GM21423 (cell line): ENCODE measurements around the gene ARFGAP3.

Source experiments
- ATAC-seq: cut with Tn5 transposase; IDR thresholded peaks from one replicate; pipeline ENCODE4 v1.9.1; 2021; ENCODE audit warnings: mild to moderate bottlenecking, moderate library complexity; ENCODE audit not compliant: unreplicated experiment

The ARFGAP3 gene

DNA sequence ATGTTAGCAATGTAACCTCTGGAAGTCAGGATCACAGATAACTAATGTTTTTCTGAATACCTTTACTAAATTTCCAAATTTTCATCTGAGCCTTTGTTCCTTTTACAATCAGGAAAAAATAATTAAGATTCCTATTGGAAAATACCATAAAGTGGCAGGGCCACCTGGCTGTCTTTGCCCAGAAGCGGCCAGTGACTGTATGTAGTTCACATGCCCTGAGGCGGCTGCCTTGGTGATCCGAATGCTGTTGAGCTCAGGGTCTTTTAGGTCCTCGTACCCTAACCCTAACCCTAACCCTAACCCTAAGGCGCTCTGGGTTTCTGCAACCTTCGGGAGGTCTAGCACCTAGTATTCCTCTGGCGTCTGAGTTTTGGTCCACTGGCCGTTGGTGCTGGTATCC is 8.5 kb upstream of the ARFGAP3 start:
- ATAC-seq, result no peak

DNA sequence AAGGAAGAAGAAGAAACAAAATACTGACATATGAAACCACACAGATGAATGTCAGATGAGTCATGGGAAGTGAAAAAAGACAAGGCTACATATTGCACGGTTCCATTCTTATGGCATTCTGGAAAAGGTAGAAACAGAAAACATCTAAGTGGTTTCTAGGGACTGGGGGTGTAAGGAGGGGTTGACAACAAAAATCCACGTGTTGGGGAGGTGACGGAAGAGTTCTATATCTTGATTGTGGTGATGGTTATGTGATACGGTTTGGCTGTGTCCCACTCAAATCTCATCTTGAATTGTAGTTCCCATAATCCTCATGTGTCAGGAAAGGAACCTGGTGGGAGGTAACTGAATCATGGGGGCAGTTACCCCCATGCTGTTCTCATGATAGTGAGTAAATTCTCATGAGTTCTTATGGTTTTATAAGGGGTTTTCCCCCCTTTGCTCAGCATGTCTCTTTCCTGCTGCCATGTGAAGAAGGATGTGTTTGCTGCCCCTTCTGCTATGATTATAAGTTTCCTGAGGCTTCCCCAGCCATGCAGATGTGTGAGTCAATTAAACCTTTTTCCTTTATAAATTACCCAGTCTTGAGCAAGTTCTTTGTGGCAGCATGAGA is 6.4 kb upstream of the ARFGAP3 start:
- ATAC-seq, result no peak

DNA sequence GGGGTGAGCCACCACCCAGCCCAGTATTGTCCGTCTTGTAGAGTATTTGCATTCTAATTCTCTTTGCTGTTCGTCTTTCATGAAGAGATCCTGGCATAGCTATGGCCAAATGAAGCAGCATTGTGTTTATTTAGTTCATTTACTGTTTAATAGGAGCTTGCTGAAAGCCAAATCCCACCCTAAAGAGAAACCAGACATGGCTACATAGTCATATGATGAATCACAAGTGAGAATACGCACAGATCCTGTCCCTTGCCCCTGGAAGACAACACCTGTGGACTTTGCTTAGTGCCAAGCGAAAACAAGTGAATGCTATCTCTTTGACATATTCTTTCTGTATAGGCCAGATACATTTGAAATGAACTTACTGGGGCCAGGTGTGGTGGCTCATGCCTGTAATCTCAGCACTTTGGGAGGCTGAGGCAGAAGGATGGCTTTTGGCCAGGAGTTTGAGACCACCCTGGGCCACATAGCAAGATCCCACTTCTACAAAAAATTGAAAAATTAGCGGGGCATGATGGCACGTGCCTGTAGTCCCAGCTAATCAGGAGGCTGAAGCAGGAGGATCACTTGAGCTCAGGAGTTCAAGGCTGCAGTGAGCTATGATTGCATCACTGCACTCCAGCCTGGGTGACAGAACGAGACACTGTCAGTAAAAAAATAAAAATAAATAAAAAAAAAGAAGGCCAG is 5.1 kb upstream of the ARFGAP3 start:
- no peak for ATAC-seq

DNA sequence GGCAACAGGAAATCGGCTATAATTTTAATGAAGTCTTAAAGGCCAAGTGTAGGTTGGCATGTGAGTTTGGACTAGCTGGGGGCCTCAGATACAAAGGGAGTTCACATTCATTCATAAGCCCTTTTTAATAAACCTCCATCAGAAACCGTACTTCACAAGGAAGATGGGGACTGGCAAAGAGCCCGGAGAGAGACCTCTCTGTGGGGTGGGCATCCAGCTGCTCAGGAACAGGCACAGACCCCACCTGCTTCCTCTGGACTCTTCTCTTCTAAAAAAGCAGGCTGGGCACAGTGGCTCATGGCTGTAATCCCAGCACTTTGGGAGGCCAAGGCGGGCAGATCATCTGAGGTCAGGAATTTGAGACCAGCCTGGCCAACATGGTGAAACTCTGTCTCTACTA is 3.9 kb upstream of the ARFGAP3 start:
- ATAC-seq, result no peak

DNA sequence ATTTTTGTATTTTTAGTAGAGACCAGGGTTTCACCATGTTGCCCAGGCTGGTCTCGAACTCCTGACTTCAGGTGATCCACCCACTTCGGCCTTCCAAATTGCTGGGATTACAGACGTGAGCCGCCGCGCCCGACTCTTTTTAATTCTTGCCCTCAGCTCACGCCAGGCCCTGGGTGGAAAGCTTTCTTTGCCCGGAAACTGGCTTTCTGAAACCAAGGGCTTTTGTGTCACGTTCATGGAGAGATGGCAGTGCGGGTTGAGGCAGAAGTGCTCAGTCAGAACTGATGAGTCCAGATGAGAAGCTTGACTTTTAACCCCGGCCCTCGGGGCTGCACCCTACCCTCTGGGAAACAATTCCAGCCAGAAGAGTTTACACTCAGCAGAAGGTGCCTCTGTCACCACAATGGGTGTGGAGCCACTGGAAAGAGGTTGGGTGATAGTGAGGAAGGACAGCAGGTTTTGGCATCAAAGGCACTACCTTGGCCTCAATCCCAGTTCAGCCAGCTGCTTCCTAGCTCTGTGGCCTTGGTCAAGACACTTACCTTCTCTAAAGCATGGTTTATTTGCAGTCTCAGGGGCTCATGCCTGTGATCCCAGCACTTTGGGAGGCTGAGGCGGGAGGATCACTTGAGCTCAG is 890 bp upstream of the ARFGAP3 start:
- no peak for ATAC-seq

DNA sequence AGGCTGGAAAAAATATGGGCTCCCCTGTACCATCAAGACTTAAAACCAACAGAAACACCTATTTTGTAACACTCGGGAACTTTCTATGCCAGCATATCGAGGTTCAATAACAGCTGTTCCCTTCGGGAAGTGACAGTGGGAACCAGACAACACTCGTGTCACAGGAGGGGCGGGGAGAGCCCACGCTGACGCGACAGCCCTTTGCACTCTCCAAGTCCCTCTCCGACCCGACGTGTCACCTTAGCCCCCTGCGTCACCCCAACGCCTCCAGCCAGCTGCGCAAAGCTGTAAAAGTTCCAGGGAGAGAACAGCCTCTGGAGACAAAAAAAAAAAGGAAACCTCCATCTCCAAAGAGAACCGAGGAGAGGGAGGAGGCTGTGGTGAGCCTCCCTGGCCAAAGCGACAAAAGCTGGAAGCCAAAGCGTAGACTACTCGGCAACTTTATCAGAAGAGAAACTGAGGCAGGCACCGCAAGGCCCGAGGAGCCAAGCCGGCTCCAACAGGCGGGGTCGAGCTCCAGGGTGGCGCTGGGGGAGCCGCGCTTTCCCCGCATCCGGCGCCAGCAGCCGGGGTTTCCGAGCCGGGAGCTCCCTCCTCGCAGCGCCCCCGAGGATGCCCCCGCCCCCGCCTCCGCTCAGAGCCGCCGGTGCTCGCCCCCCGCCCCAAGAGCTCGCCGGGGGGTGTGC is 751 bp downstream of the ARFGAP3 start:
- peak; percentile 18 for ATAC-seq

DNA sequence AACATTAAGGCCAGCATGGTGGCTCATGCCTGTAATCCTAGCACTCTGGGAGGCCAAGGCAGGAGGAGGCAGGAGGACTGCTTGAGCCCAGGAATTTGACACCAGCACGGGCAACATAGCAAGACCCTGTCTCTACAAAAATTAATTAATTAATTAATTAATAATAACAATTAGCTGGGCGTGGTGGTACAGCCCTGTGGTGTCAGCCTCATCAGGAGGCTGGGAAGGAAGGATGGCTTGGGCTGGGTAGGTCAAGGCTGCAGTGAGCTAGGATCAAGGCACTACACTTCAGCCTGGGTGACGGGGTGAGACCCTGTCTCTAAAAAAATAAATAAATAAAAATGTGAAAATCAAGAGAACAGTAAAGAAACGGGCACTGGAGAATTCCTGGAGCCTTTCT is 1.4 kb downstream of the ARFGAP3 start:
- no peak for ATAC-seq

DNA sequence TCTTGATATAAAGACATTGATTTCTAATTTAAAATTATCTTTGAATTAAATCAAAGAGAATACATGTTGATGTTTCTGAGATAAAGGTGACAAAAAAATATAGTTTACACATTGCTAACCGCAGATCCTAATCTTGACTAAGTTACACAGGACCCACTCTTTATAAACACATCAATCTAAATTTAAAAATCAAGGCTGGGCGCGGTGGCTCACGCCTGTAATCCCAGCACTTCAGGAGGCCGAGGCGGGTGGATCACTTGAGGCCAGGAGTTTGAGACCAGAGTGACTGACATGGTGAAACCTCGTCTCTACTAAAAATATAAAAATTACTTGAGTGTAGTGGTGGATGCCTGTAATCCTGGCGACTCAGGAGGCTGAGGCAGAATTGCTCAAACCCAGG is 1.9 kb downstream of the ARFGAP3 start:
- no peak for ATAC-seq

DNA sequence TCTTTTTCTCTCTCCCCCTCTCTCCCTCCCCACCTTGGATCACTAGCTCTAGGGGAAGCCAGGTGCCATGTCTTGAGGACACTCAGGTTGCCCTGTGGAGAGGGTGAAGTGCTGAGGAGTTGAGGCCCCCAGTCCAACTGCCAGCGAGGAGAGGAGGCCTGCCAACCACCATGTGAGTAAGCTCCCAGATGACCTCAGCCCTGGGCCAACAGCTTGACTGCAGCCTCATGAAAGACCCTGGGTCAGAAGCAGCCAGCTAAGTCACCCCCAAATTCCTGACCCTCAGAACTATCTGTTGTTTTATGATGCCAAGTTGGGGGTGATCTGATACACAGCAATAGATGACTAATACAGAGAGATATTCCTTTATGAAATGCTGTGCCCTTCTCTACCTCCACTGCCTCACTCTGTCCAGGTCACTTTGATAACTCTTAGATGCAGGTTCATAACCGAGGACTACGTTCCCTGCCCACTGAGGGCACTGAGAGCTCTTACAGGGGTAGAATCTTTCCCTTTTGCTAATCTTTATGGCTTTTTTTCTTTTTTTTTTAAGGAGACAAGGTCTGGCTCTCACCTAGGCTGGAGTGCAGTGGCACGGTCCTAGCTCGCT is 8.0 kb downstream of the ARFGAP3 start:
- no peak for ATAC-seq

DNA sequence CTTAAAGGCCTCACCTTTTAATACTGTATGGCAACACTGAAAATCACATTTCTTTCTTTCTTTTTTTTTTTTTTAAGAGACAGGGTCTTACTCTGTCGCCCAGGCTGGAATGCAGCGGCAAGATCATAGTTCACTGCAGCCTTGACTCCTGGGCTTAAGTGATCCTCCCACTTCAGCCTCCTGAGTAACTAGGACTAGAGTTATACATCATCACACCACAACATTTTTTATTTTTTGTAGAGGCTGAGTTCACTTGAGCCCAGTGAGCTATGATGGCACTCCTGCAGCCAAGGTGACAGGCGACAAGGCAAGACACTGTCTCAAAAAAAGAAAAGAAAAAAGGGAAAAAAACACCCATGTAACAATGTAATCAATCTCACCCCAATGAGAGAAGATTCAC is 10.0 kb downstream of the ARFGAP3 start:
- no peak for ATAC-seq

DNA sequence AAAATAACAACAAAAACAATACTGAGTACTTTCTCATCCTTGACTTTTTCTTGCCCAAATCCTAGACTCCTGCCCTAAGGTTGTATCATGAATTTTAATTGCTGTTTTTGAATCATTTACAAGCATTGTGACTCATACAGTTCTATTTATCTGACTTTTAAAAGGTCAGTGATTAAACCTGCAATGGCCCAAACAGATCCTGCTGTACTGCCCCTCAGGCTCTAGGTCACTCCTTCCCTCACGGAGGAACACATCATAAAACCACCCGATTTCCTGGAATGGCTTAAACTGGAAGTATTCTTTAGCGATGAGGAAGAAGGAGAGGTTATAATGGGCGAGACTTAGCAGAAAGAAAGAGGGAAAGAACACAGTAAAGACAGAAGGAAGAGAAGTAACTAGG is 12.3 kb downstream of the ARFGAP3 start:
- ATAC-seq, result no peak

DNA sequence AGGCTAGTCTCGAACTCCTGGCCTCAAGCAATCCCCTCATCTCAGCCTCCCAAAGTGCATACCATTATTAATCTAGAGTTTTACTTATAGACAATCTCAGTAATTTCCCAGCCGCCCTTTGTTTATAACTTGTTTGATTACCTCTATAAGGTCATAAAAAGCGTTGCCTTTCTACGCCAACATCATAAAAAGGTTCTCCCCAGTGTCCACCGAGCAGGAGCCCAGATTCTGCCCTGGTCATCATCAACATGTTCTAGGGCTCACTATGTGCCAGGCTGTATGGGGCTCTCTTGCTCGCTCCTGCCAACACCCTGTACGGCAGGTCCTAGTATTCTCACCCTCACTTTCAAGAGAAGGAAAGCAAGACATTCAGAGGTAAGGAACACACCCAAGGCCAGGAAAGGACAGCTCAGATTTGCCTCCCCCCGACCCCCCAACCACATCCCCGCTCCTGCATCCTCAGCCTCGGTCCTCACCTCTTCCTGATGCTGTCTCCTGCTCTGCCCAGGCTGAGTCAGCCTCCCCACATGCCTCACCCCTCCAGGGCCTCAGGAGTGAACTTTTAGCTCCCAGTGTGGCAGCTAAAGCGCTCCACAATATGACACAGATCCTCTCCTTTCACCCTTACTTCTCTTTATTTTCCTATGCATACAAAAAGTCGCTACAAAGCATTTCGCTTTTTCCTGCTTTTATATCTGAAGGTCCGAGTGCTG is 14.3 kb downstream of the ARFGAP3 start:
- no peak for ATAC-seq

DNA sequence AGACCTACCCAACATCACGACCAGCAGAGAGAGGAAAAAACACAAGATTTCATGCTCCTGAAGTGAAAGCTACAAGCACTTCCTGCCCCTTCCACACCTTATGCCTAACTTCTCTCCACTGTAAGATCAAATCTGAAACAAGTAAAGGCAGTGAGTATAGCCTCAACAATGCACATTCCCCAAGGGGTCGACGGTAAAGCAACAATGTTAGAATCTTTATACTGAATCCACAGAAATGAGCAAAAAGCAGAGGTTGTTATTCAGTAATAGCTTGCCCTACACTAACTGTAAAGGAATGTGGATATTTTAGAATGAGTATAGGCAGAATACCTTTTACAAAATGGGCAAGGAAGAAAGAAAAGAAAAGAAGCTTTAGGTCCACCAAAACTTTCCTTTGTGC is 15.6 kb downstream of the ARFGAP3 start:
- no peak for ATAC-seq

DNA sequence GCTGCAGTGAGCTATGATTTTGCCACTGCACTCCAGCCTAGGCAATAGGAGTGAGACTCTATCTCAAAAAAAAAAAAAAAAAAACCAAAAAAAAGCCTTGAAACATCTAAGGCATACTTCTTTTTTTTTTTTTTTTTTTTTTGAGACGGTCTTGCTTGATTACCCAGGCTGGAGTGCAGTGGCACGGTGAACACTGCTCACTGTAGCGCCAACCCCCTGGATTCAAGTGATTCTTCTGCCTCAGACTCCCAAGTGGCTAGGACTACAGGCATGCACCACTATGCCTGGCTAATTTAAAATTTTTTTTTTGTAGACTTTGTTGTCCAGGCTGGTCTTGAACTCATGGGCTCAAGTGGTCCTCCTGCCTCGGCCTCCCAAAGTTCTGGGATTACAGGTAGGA is 19.5 kb downstream of the ARFGAP3 start:
- ATAC-seq, result no peak

DNA sequence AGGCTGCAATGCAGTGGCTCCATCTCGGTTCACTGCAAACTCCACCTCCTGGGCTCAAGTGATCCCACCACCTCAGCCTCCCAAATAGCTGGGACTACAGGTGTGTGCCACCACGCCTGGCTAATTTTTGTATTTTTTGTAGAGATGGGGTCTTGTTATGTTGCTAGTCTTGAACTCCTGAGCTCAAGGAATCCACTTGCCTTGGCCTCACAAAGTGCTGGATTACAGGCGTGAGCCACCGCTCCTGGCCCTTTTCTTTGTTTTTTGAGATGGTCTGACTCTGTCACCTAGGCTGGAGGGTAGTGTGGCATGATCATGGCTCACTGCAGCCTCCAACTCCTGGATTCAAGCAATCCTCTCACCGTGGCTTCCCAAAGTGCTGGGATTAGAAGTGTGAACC is 21.0 kb downstream of the ARFGAP3 start:
- ATAC-seq, result no peak

DNA sequence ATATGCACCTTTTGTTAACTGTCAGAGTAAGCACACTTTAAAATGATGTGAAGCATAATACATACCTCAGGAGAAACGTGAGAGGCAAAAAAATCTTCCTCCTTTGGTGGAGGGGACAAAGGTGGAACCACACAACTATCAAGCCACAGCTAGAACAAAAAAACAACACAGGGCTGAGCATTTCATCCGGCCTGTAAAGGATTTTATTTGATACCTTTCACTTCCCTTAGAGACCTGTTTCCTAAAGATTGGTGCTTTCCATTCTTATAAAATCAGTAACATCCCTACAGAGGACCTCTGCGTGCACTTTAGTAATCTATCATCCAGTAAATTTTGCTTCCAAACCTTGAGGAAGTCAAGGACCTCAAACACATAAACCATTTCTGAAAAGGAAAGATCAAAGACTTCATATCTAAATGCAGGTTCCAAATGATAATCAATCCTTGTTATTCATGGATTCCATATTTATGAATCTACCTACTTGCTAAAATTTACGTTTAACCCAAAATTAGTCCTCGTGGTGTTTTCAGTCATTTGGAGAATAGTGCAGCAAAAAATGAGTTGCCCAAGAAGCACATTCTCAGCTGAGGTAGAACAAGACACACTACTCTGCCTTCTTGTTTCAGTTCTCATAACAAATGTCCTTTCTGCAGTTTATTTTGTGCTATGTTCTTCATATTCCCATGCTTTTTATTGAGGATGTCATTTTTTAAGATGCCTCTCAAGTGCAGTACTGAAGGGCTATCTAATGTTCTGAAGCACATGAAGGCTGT is 22.7 kb downstream of the ARFGAP3 start:
- ATAC-seq, result no peak

DNA sequence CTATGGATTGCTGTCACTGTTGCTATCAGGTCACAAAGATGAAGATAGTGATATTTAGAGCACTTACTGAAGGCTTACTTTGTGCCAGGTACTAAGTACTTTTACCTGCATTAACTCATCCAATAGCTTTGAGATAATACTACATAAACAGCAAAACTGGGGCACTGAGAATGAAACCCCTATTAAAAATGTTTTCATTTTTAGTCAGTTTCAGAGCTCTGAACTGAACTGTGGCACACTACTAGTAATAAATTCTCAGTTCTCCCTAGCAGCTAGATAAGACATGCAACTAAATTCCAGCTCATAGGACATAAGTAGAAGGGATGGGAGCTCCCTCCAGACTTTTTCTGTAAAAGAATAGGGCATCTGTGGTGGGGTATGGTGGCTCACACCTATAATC is 24.0 kb downstream of the ARFGAP3 start:
- ATAC-seq, result no peak

DNA sequence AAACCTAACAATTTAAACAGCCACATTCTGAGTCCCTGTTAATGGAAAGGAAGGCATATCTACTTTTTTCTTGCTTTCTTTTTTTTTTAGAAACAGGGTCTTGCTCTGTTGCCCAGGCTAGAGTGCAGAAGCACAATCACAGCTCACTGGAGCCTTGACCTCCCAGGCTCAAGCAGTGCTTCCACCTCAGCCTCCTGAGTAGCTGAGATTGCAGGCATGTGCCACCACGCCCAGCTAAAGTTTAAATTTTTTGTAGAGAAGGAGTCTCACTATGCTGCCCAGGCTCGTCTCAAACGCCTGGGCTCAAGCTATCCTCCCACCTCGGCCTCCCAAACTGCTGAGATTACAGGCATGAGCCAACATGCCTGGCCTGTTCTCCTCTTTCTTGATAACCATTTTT is 25.4 kb downstream of the ARFGAP3 start:
- ATAC-seq, result no peak

DNA sequence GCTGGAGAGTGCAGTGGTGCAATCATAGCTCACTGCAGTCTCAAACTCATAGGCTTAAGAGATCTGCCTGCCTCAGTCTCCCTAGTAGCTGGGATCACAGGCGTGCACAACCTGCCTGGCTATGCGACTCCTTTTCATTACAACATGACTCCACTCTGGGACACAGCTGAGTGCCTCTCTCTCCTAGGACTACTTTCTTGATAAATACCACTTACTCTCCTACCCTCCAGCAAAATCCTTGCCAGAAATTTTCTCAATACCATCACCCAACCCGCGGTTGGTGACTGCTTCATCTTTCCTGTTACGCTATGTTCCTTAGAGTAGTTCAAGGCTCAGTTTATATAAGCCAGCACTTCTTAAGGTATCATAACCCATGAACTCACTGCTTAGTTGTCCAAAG is 26.9 kb downstream of the ARFGAP3 start:
- ATAC-seq, result no peak

DNA sequence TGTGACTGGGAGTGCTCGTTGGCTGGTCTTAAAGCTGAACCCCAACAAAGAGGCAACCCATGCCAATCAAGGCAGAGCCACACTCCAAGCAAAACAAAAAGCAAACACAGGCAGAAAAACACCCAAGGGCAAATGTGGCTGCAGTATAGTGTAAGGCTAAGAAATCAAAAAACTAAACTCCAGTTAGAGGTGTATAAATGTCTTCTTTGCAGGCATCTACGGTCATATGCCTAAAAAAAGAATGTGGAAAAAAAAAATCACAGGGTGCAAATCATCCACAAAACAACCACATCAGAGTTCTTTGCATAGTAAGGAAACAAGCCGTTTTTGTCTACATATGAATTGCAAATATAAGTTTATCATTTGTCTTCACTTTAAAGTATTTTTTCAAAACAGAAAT is 27.8 kb downstream of the ARFGAP3 start:
- ATAC-seq, result no peak
